Measurements from ENCODE around the gene RASAL1.

GRCh38 chr12:113135178-113136127, at the start of gene RASAL1:
- TF ChIP-seq POLR2A (IDR thresholded peaks at IDR 0.05; ENCODE audit: low read depth, low read length) (no peak), POLR2AphosphoS5 (IDR thresholded peaks at IDR 0.05; ENCODE audit: low read depth, low read length) (no peak), TAF1 (IDR thresholded peaks at IDR 0.05; ENCODE audit: borderline replicate concordance, low read depth, low read length) (no peak)
